ENCODE measurements around the gene SEMA5A. TPM values are rescaled to one million over a fixed set of nuclear protein-coding genes. Genes with fewer than 3 reads are reported as not detected.

Gene SEMA5A
- total RNA-seq, 1 donor from 2014 or later, result 38.9 TPM

GRCh38 chr5:9445826-9446388 lies 100.0 kb downstream of the SEMA5A start:
- TF ChIP-seq CTCF (IDR thresholded peaks at IDR 0.05), result no peak
- DNase-seq (no peak), ATAC-seq (no peak)

GRCh38 chr5:9444346-9444745 lies 101.5 kb downstream of the SEMA5A start:
- intact Hi-C loops (cut with DNase I), result no loop called here
- no peaks in the 10 kb centered on the region for H3K27me3 ChIP-seq
- DNase-seq (no peak), ATAC-seq (no peak)
- H3K36me3 ChIP-seq, result no peaks in the 10 kb centered on the region
- no peak overlapping the region for H3K27ac ChIP-seq
- no peaks in the 10 kb centered on the region for H3K9me3 ChIP-seq
- TF ChIP-seq CTCF (IDR thresholded peaks at IDR 0.05), result no peak
- H3K4me1 ChIP-seq, result no peaks in the 10 kb centered on the region
- H3K4me3 ChIP-seq, result no peak overlapping the region

More at GRCh38 chr5:9445826-9446388, 100.0 kb downstream of the SEMA5A start:
- H3K27ac ChIP-seq, result no peak overlapping the region
- no peaks in the 10 kb centered on the region for H3K27me3 ChIP-seq
- H3K4me3 ChIP-seq, result no peak overlapping the region
- no peaks in the 10 kb centered on the region for H3K9me3 ChIP-seq
- no peaks in the 10 kb centered on the region for H3K36me3 ChIP-seq
- no peaks in the 10 kb centered on the region for H3K4me1 ChIP-seq
- intact Hi-C loops (cut with DNase I), result no loop called here

GRCh38 chr5:9441610-9442009 lies 104.3 kb downstream of the SEMA5A start:
- Histone ChIP-seq H3K27ac (no peak overlapping the region), H3K36me3 (no peaks in the 10 kb centered on the region), H3K4me3 (no peak overlapping the region), H3K27me3 (no peaks in the 10 kb centered on the region), H3K9me3 (no peaks in the 10 kb centered on the region), H3K4me1 (no peaks in the 10 kb centered on the region)
- intact Hi-C loops (cut with DNase I), result no loop called here
- DNase-seq, result no peak
- ATAC-seq, result no peak
- no peak for TF ChIP-seq CTCF (IDR thresholded peaks at IDR 0.05)

- ATAC-seq (no peak), DNase-seq (no peak)
- Histone ChIP-seq H3K4me3 (no peak overlapping the region), H3K27me3 (no peaks in the 10 kb centered on the region), H3K4me1 (no peaks in the 10 kb centered on the region), H3K9me3 (no peaks in the 10 kb centered on the region), H3K27ac (no peak overlapping the region), H3K36me3 (no peaks in the 10 kb centered on the region)
- no peak for TF ChIP-seq CTCF (IDR thresholded peaks at IDR 0.05)
- intact Hi-C loops (cut with DNase I), result no loop called here
Observed at GRCh38 chr5:9440517-9440916, 105.4 kb downstream of the SEMA5A start.

- intact Hi-C loops (cut with DNase I), result no loop called here
- TF ChIP-seq CTCF (IDR thresholded peaks at IDR 0.05), result no peak
- no peak overlapping the region for H3K4me3 ChIP-seq
- ATAC-seq (no peak), DNase-seq (no peak)
- no peaks in the 10 kb centered on the region for H3K4me1 ChIP-seq
- H3K27me3 ChIP-seq, result no peaks in the 10 kb centered on the region
- H3K36me3 ChIP-seq, result no peaks in the 10 kb centered on the region
- no peak overlapping the region for H3K27ac ChIP-seq
- H3K9me3 ChIP-seq, result no peaks in the 10 kb centered on the region
Observed at GRCh38 chr5:9439531-9440292, 106.2 kb downstream of the SEMA5A start.
